MM.1S (cell line): Measurements from ENCODE around the gene CCDC124.

ENCODE experiments used
- DNase-seq: peaks from one replicate; pipeline ENCODE4 v3.0.0-alpha.2; 2015
- H2AFZ ChIP-seq: fragments of 300-600 bp; sonication (generic); 2 replicates; pipeline ENCODE4 v1.6.0; 2016; ENCODE audit warnings: antibody characterized with exemption, low read length
- H3F3A ChIP-seq: fragments of 300-600 bp; sonication (generic); 2 replicates; pipeline ENCODE4 v1.6.1; 2016; ENCODE audit warnings: mild to moderate bottlenecking, antibody characterized with exemption, low read length, moderate library complexity, mixed read lengths; ENCODE audit not compliant: insufficient read depth
- H3K27ac ChIP-seq: fragments of 300-600 bp; sonication (generic); 2 replicates; pipeline ENCODE4 v1.5.1; 2016; ENCODE audit warnings: mild to moderate bottlenecking, low read length
- H3K27me3 ChIP-seq: fragments of 300-600 bp; sonication (generic); replicated peaks from 2 replicates; pipeline ENCODE4 v1.6.0; 2016; ENCODE audit warnings: low read length; ENCODE audit not compliant: insufficient read depth
- H3K36me3 ChIP-seq: fragments of 300-600 bp; sonication (generic); replicated peaks from 2 replicates; pipeline ENCODE4 v1.6.1; 2016; ENCODE audit warnings: mild to moderate bottlenecking, low read length, mixed read lengths; ENCODE audit not compliant: insufficient read depth
- H3K4me1 ChIP-seq: fragments of 300-600 bp; sonication (generic); 2 replicates; pipeline ENCODE4 v1.6.1; 2016; ENCODE audit warnings: low read length, mixed read lengths
- H3K4me2 ChIP-seq: fragments of 300-600 bp; sonication (generic); 2 replicates; pipeline ENCODE4 v1.6.0; 2016; ENCODE audit warnings: low read depth, low read length
- H3K4me3 ChIP-seq: fragments of 300-600 bp; sonication (generic); 2 replicates; pipeline ENCODE4 v1.5.1; 2016; ENCODE audit warnings: low read length, mixed read lengths
- H3K79me2 ChIP-seq: fragments of 300-600 bp; sonication (generic); 2 replicates; pipeline ENCODE4 v1.6.1; 2016; ENCODE audit warnings: mixed run types, low read length, mixed read lengths
- H3K9ac ChIP-seq: fragments of 300-600 bp; sonication (generic); 2 replicates; pipeline ENCODE4 v1.6.1; 2016; ENCODE audit warnings: low read length, mixed read lengths
- H3K9me2 ChIP-seq: fragments of 300-600 bp; sonication (generic); replicated peaks from 2 replicates; pipeline ENCODE4 v1.6.1; 2016; ENCODE audit warnings: mild to moderate bottlenecking, low read length, mixed read lengths; ENCODE audit not compliant: insufficient read depth
- H3K9me3 ChIP-seq: fragments of 300-600 bp; sonication (generic); replicated peaks from 2 replicates; pipeline ENCODE4 v1.6.1; 2016; ENCODE audit warnings: mild to moderate bottlenecking, low read length, mixed read lengths; ENCODE audit not compliant: insufficient read depth
- H4K20me1 ChIP-seq: fragments of 300-600 bp; sonication (generic); 2 replicates; pipeline ENCODE4 v1.6.1; 2016; ENCODE audit warnings: mild to moderate bottlenecking, low read length, moderate library complexity, mixed read lengths; ENCODE audit not compliant: insufficient read depth
- CTCF ChIP-seq: fragments of 300-600 bp; sonication (generic); IDR thresholded peaks from 2 replicates; pipeline ENCODE4 v1.5.1; 2016; ENCODE audit warnings: antibody characterized with exemption, low read length, mixed read lengths
- EZH2 ChIP-seq: fragments of 300-600 bp; sonication (generic); optimal IDR thresholded peaks from 2 replicates; pipeline ENCODE3; 2017; ENCODE audit warnings: low read depth, mild to moderate bottlenecking, antibody characterized with exemption, low read length, mixed read lengths
- EZH2phosphoT487 ChIP-seq: fragments of 300-600 bp; sonication (generic); IDR thresholded peaks from 2 replicates; pipeline ENCODE4 v1.6.1; 2018; ENCODE audit warnings: antibody characterized with exemption, low read length

CCDC124 gene

DNA sequence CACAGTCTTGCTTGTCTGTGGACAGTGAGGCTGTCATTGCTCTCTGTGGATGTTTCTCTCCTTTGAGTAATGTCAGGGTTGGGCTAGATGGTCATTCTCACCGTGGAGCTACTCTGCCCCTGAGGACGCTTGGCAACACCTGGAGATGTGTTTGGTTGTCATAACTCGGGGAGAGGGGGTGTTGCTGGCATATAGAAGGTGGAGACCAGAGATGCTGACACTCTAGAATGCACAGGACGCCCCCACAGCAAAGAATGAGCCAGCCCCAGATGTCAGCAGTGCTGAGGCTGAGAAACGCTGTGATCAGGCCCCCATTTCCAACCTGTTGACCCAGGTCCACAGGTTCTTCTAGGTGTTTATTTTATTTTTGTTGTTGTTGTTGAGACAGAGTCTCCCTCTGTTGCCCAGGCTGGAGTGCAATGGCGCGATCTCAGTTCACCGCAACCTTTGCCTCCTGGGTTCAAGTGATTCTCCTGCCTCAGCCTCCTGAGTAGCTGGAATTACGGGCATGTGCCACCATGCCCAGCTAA lies 4.6 kb downstream of the CCDC124 start:
- no peak overlapping the region for H3K4me2 ChIP-seq
- TF ChIP-seq EZH2phosphoT487 (no peak), CTCF (no peak), EZH2 (no peak)
- no peaks in the 10 kb centered on the region for H3K9me2 ChIP-seq
- H3K9me3 ChIP-seq: no peaks in the 10 kb centered on the region
- peaks cover 11% of the 10 kb centered on the region for H3K79me2 ChIP-seq
- no peaks in the 10 kb centered on the region for H3K36me3 ChIP-seq
- peaks cover 7% of the 10 kb centered on the region for H3K4me1 ChIP-seq
- no peaks in the 10 kb centered on the region for H3F3A ChIP-seq
- H4K20me1 ChIP-seq: no peaks in the 10 kb centered on the region
- H3K9ac ChIP-seq: no peak overlapping the region
- H3K27ac ChIP-seq: no peak overlapping the region
- no peak for DNase-seq
- no peaks in the 10 kb centered on the region for H3K27me3 ChIP-seq
- no peak overlapping the region for H2AFZ ChIP-seq
- no peak overlapping the region for H3K4me3 ChIP-seq

- Histone ChIP-seq H3K9ac (no peak overlapping the region), H3K9me3 (no peaks in the 10 kb centered on the region), H3K36me3 (no peaks in the 10 kb centered on the region), H3K9me2 (no peaks in the 10 kb centered on the region), H3K79me2 (peaks cover 9% of the 10 kb centered on the region), H3K4me2 (no peak overlapping the region), H3K4me3 (no peak overlapping the region), H4K20me1 (no peaks in the 10 kb centered on the region), H2AFZ (no peak overlapping the region), H3K4me1 (peaks cover 7% of the 10 kb centered on the region), H3K27ac (no peak overlapping the region), H3K27me3 (no peaks in the 10 kb centered on the region), H3F3A (no peaks in the 10 kb centered on the region)
- TF ChIP-seq EZH2phosphoT487: no peak
- peak; percentile 89 for TF ChIP-seq CTCF
- DNase-seq: peak; percentile 64
Measured at GRCh38 chr19:17938092-17938845, 5.5 kb downstream of the CCDC124 start.

- no peaks in the 10 kb centered on the region for H3K79me2 ChIP-seq
- H3K9me3 ChIP-seq: no peaks in the 10 kb centered on the region
- H3K27ac ChIP-seq: no peak overlapping the region
- H3F3A ChIP-seq: peaks cover 12% of the 10 kb centered on the region
- H2AFZ ChIP-seq: no peak overlapping the region
- no peaks in the 10 kb centered on the region for H3K9me2 ChIP-seq
- no peaks in the 10 kb centered on the region for H4K20me1 ChIP-seq
- H3K4me3 ChIP-seq: no peak overlapping the region
- no peaks in the 10 kb centered on the region for H3K27me3 ChIP-seq
- H3K36me3 ChIP-seq: no peaks in the 10 kb centered on the region
- no peak overlapping the region for H3K4me2 ChIP-seq
- TF ChIP-seq CTCF (no peak), EZH2phosphoT487 (no peak), EZH2 (no peak)
- peaks cover 3% of the 10 kb centered on the region for H3K4me1 ChIP-seq
- H3K9ac ChIP-seq: no peak overlapping the region
- DNase-seq: no peak
Measured at GRCh38 chr19:17942181-17942580, 9.4 kb downstream of the CCDC124 start.
